ENCODE measurements around the gene PNKP. TPM values are rescaled to one million over a fixed set of nuclear protein-coding genes. Genes with fewer than 3 reads are reported as not detected.
A peak's percentile ranks its signal among the peaks of the same experiment; 100 is the strongest.

The PNKP gene
- total RNA-seq, 2 experiments from 2014 or later: 58.8 to 65.9 TPM

DNA sequence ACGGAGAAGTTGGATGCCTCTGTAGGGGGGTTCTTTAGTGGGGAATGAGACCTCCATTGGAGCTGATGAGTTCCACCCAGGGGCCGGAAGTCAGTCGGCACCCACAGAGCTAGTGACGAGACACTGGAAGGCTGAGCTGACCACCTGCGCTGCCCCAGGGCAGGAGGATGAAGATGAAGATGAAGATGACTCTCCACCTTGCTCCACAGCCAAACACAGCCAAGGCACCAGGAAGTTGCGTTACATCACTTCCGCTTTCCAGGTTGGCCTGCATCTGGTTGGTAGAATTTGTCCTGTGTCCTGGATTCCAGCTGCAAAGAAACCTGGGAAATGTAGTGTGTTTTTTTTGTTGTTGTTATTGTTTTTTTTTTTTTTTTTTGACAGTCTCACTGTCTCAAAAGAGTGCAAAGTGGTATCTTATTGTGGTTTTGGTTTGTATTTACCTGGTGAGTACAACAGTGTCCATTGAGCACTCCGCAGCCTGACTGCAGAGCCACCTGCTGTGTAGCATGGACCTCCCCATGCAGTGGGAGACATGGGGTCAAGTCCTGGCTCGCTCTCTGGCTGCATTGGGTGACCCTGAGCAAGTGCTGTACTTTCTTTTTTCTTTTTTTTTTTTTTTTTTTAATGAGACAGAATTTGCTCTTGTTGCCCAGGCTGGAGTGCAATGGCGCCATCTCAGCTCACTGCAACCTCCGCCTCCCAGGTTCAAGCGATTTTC lies 12.0 kb upstream of the PNKP start:
- no peak overlapping the region for H3K4me3 Mint-ChIP-seq

DNA sequence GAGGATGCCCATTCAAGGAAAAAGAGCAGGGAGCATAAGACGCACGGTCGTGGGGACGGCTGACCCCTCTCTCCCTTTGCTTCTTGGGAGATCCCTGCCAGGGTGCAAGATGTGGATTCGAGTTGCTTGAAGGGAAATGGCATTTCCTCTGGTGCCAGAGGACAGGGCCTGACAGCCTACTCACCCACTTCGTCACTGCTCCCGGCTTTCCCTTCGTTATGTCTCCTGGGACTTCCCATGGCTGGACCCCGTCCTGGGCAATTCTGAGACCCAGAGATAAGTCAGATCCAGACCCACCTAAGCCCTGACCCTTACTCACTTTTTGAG lies 11.3 kb upstream of the PNKP start:
- ChIA-PET POLR2A (interaction anchor here (0.8 to 1.9 kb wide), 2 partner anchors 11 to 28 kb away, joined by 3 to 6 read pairs; partner anchors contain the start of gene PTOV1), CTCF (interaction anchor here (1.1 kb wide), 1 partner anchor 11 kb away, joined by 4 read pairs; no protein-coding TSS in a partner anchor)
- H3K36me3 Mint-ChIP-seq (ENCODE audit: low read depth): peaks cover 31% of the 10 kb centered on the region
- H3K4me3 Mint-ChIP-seq: no peak overlapping the region
- no peak overlapping the region for H3K27ac Mint-ChIP-seq
- peaks cover 16% of the 10 kb centered on the region for H3K4me1 Mint-ChIP-seq (ENCODE audit: low read depth)
- DNase-seq (no peak), ATAC-seq (no peak)
- intact Hi-C loops (cut with micrococcal nuclease): loop anchor here (10.0 kb wide), 1 partner anchor 46 kb away; the partner anchor contains the start of genes ATF5 and NUP62
- TF ChIP-seq, protein P1, sequence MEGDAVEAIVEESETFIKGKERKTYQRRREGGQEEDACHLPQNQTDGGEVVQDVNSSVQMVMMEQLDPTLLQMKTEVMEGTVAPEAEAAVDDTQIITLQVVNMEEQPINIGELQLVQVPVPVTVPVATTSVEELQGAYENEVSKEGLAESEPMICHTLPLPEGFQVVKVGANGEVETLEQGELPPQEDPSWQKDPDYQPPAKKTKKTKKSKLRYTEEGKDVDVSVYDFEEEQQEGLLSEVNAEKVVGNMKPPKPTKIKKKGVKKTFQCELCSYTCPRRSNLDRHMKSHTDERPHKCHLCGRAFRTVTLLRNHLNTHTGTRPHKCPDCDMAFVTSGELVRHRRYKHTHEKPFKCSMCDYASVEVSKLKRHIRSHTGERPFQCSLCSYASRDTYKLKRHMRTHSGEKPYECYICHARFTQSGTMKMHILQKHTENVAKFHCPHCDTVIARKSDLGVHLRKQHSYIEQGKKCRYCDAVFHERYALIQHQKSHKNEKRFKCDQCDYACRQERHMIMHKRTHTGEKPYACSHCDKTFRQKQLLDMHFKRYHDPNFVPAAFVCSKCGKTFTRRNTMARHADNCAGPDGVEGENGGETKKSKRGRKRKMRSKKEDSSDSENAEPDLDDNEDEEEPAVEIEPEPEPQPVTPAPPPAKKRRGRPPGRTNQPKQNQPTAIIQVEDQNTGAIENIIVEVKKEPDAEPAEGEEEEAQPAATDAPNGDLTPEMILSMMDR (IDR thresholded peaks at IDR 0.05): no peak
- no peaks in the 10 kb centered on the region for H3K27me3 Mint-ChIP-seq
- no peaks in the 10 kb centered on the region for H3K9me3 Mint-ChIP-seq

More for the DNA sequence above, 12.0 kb upstream of the PNKP start:
- ChIA-PET POLR2A (interaction anchor here (0.8 kb wide), 1 partner anchor 11 kb away, joined by 3 read pairs; no protein-coding TSS in a partner anchor), CTCF (interaction anchor here (1.1 kb wide), 1 partner anchor 11 kb away, joined by 4 read pairs; no protein-coding TSS in a partner anchor)
- intact Hi-C loops (cut with micrococcal nuclease): loop anchor here (10.0 kb wide), 1 partner anchor 45 kb away; the partner anchor contains the start of genes ATF5 and NUP62
- ATAC-seq: no peak
- TF ChIP-seq, protein P1 (IDR thresholded peaks at IDR 0.05): no peak
- H3K27me3 Mint-ChIP-seq: no peaks in the 10 kb centered on the region
- H3K27ac Mint-ChIP-seq: no peak overlapping the region
- no peak for DNase-seq
- peaks cover 35% of the 10 kb centered on the region for H3K36me3 Mint-ChIP-seq (ENCODE audit: low read depth)
- H3K4me1 Mint-ChIP-seq (ENCODE audit: low read depth): peaks cover 16% of the 10 kb centered on the region
- no peaks in the 10 kb centered on the region for H3K9me3 Mint-ChIP-seq

DNA sequence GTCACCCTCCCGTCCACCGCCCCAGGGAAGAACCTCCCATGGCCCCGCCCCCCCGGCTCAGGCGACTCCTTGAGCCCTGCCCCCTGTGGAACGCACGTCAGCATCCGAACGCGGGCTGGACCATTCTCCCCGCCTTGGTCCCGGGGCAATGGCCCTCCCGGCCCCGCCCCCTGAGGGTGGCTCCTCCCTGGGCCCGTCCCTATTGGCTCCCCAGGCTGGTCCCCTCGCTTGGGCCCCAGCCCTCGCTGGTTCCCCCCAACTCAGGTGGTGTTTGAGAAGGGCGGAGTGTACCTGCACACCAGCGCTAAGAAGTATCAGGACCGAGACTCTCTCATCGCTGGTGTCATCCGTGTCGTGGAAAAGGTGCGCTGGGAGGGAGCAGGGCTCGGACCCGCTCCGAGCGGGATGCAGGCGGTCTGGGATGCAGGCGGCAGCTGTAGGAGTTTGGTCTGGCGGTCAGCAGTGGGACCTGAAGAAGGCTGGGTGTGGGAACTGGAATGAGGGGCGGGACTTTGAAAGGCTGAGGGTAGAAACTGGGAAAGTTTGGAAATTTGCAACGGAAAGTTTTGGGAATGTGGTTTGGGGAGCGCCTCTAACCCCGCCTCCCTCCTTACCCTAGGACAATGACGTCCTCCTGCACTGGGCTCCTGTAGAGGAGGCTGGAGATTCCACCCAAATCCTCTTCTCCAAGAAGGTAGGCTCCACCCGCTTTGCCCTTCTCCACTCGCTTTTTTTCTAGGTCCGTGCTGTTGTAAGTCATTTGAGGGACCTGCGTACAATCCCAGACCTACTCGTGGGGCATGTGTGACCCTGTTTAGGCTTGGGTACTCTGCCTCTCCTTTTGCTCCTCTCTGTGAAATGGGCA lies 10.7 kb upstream of the PNKP start:
- ChIA-PET CTCF (interaction anchor here (1.2 kb wide), 1 partner anchor 11 kb away, joined by 4 read pairs; no protein-coding TSS in a partner anchor), POLR2A (interaction anchor here (1.2 to 2.0 kb wide), 8 partner anchors 9 to 202 kb away, joined by 3 to 10 read pairs (median 6); partner anchors contain the start of genes ATF5, FUZ, IL4I1 and NUP62)
- intact Hi-C loops (cut with micrococcal nuclease): loop anchor here (10.0 kb wide), 1 partner anchor 47 kb away; the partner anchor contains the start of genes ATF5 and NUP62
- TF ChIP-seq, protein P1 (IDR thresholded peaks at IDR 0.05): no peak
- DNase-seq: peak; percentile 99
- Mint-ChIP-seq H3K4me1 (ENCODE audit: low read depth) (peaks cover 16% of the 10 kb centered on the region), H3K9me3 (no peaks in the 10 kb centered on the region), H3K36me3 (ENCODE audit: low read depth) (peaks cover 26% of the 10 kb centered on the region), H3K4me3 (no peak overlapping the region), H3K27me3 (no peaks in the 10 kb centered on the region), H3K27ac (no peak overlapping the region)
- ATAC-seq: peak; percentile 79

DNA sequence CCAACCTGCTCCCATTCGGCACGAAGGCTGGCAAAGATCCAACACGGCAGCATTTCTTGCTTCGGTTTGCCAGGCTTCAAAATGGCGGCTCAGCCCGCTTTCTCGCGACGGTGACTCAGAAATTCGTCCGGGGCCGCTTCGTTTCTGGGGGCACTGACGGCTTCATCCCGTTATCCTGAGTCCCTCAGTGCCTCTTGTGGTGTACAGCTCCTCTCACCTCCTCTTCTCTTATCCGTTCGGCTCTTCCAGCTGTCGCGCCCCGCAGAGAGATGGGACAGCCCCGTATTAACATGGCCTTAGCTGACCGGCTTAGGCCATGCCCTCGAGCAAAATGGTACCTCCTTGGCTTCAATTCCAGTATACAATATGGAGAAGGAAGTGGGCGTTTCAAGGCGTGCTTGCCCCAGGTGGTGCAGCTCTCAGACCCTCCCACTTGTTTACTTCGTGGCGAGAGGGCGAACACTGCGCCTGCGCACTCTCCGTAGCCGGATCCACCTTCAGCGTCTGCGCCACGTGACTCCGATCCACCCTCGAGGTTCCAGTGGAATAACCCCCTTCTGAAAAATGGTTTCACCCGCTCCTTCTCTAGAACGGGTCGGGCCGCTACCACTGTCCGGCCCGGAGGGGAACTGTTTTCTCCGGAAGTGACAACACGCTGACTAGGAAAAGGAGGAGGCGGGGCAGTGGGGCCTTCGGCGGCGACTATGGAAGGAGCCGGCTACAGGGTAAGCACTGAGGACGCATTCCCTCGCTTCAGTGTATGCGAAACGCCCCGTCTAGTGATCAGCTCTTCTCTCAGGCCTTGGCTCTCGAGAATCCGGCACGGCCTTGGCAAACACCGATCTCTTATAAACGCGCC lies 9.9 kb upstream of the PNKP start, which contains the start of the genes AKT1S1 and TBC1D17:
Gene AKT1S1, minus strand, starts transcription at position 336 of the 859 bp plus-strand sequence. CDS start 4,060 bp downstream, outside the sequence.
Gene TBC1D17, plus strand, starts transcription at position 683 of the 859 bp plus-strand sequence. Its CDS starts 22 bp downstream, at position 705.
- intact Hi-C loops (cut with micrococcal nuclease): loop anchor here (10.0 kb wide), 1 partner anchor 48 kb away; the partner anchor contains the start of genes ATF5 and NUP62
- H3K4me1 Mint-ChIP-seq (ENCODE audit: low read depth): peaks cover 17% of the 10 kb centered on the region
- TF ChIP-seq, protein P1 (IDR thresholded peaks at IDR 0.05): no peak
- peaks cover 21% of the 10 kb centered on the region for H3K36me3 Mint-ChIP-seq (ENCODE audit: low read depth)
- CTCF ChIA-PET: interaction anchor here (1.2 kb wide), 1 partner anchor 11 kb away, joined by 4 read pairs; no protein-coding TSS in a partner anchor
- no peak within 1 kb of the TSS for H3K27ac Mint-ChIP-seq
- H3K9me3 Mint-ChIP-seq: no peaks in the 10 kb centered on the region
- POLR2A ChIA-PET: interaction anchor here (1.1 to 2.4 kb wide), 11 partner anchors 8 to 213 kb away, joined by 3 to 10 read pairs (median 5); partner anchors contain the start of genes ATF5, FUZ, IL4I1 and NUP62
- DNase-seq (peak; percentile 99), ATAC-seq (peak; percentile 70)
- H3K27me3 Mint-ChIP-seq: no peaks in the 10 kb centered on the region
- no peak within 1 kb of the TSS for H3K4me3 Mint-ChIP-seq
